NCI-H1694 (cell line): ENCODE results near the gene ASPSCR1.

Experiments used
- DNase-seq: peaks from one replicate; lab custom pipeline; 2025; lab: John Stamatoyannopoulos, UW

ASPSCR1 gene

GRCh38 chr17:82055965-82056728 lies 78.7 kb downstream of the ASPSCR1 start:
- DNase-seq = no peak

GRCh38 chr17:82056729-82057621 lies 79.5 kb downstream of the ASPSCR1 start:
- DNase-seq = no peak

GRCh38 chr17:82058230-82058854 lies 80.9 kb downstream of the ASPSCR1 start:
- DNase-seq = no peak

- DNase-seq = no peak
These were observed 81.4 kb downstream of the ASPSCR1 start for GRCh38 chr17:82058855-82059249.

- no peak for DNase-seq
These were observed 82.0 kb downstream of the ASPSCR1 start for GRCh38 chr17:82059272-82060000.

- no peak for DNase-seq
These were observed 82.6 kb downstream of the ASPSCR1 start for GRCh38 chr17:82060001-82060380.

GRCh38 chr17:82060614-82061013 lies 83.2 kb downstream of the ASPSCR1 start:
- DNase-seq = no peak

GRCh38 chr17:82061047-82061925 lies 83.9 kb downstream of the ASPSCR1 start:
- no peak for DNase-seq

- DNase-seq = no peak
These were observed 84.9 kb downstream of the ASPSCR1 start for GRCh38 chr17:82062076-82062983.

GRCh38 chr17:82062984-82063368 lies 85.5 kb downstream of the ASPSCR1 start:
- DNase-seq = no peak

GRCh38 chr17:82063424-82064415 lies 86.3 kb downstream of the ASPSCR1 start:
- no peak for DNase-seq

GRCh38 chr17:82064433-82065192 lies 87.2 kb downstream of the ASPSCR1 start:
- DNase-seq = no peak

- no peak for DNase-seq
These were observed 87.8 kb downstream of the ASPSCR1 start for GRCh38 chr17:82065193-82065637.

- DNase-seq = no peak
These were observed 88.3 kb downstream of the ASPSCR1 start, which contains the start of gene DUS1L for GRCh38 chr17:82065638-82066303. Gene DUS1L (minus strand): TSS chr17:82065804. CDS start chr17:82065059, 745 bp downstream.
